Karpas-422 (cell line): ENCODE data around the gene EMILIN1. TPM values are rescaled to one million over a fixed set of nuclear protein-coding genes. Genes with fewer than 3 reads are reported as not detected.

ENCODE experiments used
- DNase-seq: peaks from one replicate; pipeline ENCODE4 v3.0.0-alpha.2; 2015
- H2AFZ ChIP-seq: fragments of 200-600 bp; sonication (generic); 2 replicates; pipeline ENCODE4 v1.6.1; 2014; ENCODE audit warnings: antibody characterized with exemption, low read length, mixed read lengths
- H3K27ac ChIP-seq: fragments of 200-600 bp; sonication (generic); 2 replicates; pipeline ENCODE4 v1.5.1; 2014; ENCODE audit warnings: mild to moderate bottlenecking, low read length, moderate library complexity
- H3K27me3 ChIP-seq: fragments of 200-600 bp; sonication (generic); 2 replicates; pipeline ENCODE4 v1.6.1; 2014; ENCODE audit warnings: low read length, mixed read lengths
- H3K36me3 ChIP-seq: fragments of 200-600 bp; sonication (generic); 2 replicates; pipeline ENCODE4 v1.6.1; 2014; ENCODE audit warnings: low read length, mixed read lengths; ENCODE audit not compliant: insufficient read depth
- H3K4me1 ChIP-seq: fragments of 200-600 bp; sonication (generic); 2 replicates; pipeline ENCODE4 v1.6.1; 2014; ENCODE audit warnings: mild to moderate bottlenecking, low read length, mixed read lengths
- H3K4me2 ChIP-seq: fragments of 200-600 bp; sonication (generic); 2 replicates; pipeline ENCODE4 v1.6.1; 2014; ENCODE audit warnings: low read length, low read depth, mild to moderate bottlenecking; ENCODE audit not compliant: poor library complexity, severe bottlenecking
- H3K4me3 ChIP-seq: fragments of 200-600 bp; sonication (generic); 2 replicates; pipeline ENCODE4 v1.5.1; 2014; ENCODE audit warnings: mild to moderate bottlenecking, antibody characterized with exemption, low read length, mixed read lengths
- H3K79me2 ChIP-seq: fragments of 200-600 bp; sonication (generic); 2 replicates; pipeline ENCODE4 v1.6.1; 2014; ENCODE audit warnings: mild to moderate bottlenecking, low read length, mixed read lengths
- H3K9ac ChIP-seq: fragments of 200-600 bp; sonication (generic); 2 replicates; pipeline ENCODE4 v1.6.0; 2014; ENCODE audit warnings: low read length
- H3K9me2 ChIP-seq: fragments of 200-600 bp; sonication (generic), shearing (Covaris generic); replicated peaks from 2 replicates; pipeline ENCODE4 v1.6.0; 2014; ENCODE audit warnings: mild to moderate bottlenecking, low read length, moderate library complexity; ENCODE audit not compliant: insufficient read depth
- H3K9me3 ChIP-seq: fragments of 300-700, 200-600 bp; sonication (generic); 2 replicates; pipeline ENCODE4 v1.6.1; 2014; ENCODE audit warnings: low read length, mixed read lengths
- H4K20me1 ChIP-seq: fragments of 200-600 bp; sonication (generic); 2 replicates; pipeline ENCODE4 v1.6.1; 2014; ENCODE audit warnings: mild to moderate bottlenecking, antibody characterized with exemption, low read length, low read depth; ENCODE audit not compliant: insufficient read depth
- total RNA-seq: library from RNA; depleted of rRNA; stranded (reverse); fragments of >200 nt; shearing (Covaris generic); gene quantifications from 2 replicates; pipeline ENCODE4 v1.2.3, GENCODE V29; 2014; ENCODE audit warnings: low replicate concordance

Gene EMILIN1
- total RNA-seq, 1 experiment from 2014 or later, result not detected

GRCh38 chr2:27089111-27089954, 10.9 kb downstream of the EMILIN1 start:
- H3K4me3 ChIP-seq, result no peak overlapping the region
- H3K4me1 ChIP-seq, result peaks cover 23% of the 10 kb centered on the region
- H3K27me3 ChIP-seq, result no peaks in the 10 kb centered on the region
- DNase-seq, result no peak
- H2AFZ ChIP-seq, result no peak overlapping the region
- H3K9me2 ChIP-seq, result no peaks in the 10 kb centered on the region
- H3K36me3 ChIP-seq, result no peaks in the 10 kb centered on the region
- no peak overlapping the region for H3K27ac ChIP-seq
- H3K9me3 ChIP-seq, result no peaks in the 10 kb centered on the region
- H4K20me1 ChIP-seq, result no peaks in the 10 kb centered on the region
- no peaks in the 10 kb centered on the region for H3K79me2 ChIP-seq
- no peak overlapping the region for H3K4me2 ChIP-seq
- no peak overlapping the region for H3K9ac ChIP-seq

DNA sequence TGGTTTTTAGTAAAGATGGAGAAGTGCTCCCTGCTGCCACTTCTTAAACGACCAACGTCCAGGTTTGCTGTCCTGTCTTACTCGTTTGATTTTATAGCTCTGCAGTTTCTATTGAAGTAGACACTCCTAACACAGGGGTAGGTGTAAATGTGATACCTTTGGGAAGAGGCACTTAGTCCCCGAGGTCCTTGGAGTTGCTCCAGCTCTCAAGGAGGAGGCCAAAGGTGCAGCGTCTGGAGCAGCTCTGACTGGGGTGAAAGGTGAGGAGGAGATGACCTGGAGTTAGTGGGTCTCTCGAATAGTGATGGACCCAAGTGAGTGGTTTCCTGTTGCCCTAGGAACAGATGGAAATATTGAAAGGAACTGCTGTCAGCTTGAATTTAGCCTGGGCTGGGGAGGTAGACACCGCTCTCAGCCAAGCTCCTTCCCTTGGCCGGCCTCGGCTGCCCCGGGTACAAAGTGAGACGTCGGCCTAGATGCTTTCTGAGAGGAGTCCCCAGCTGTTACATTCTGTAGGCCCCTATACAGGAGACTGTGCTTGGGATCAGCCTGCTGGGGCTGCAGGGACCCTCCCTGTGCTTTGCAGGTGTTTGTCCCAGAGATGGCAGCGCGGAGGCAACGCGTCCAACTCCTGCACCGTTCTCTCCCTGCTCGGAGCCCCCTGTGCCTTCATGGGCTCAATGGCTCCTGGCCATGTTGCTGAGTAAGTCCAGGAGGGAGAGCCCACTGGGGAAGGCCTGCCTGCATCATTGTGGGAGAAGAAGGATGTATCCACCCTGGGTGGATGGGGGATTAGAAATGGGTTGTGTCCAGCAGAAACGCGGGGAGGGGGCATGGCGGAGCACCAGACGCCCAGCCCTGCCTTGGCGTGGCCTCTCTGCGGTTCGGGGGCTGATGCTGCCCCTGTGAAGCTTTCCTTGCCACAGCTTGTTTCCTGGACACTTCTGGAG, 13.6 kb downstream of the EMILIN1 start:
- Histone ChIP-seq H3K9me3 (no peaks in the 10 kb centered on the region), H3K27me3 (no peaks in the 10 kb centered on the region), H3K9me2 (no peaks in the 10 kb centered on the region), H3K79me2 (no peaks in the 10 kb centered on the region), H3K4me1 (peaks cover 15% of the 10 kb centered on the region), H3K4me2 (no peak overlapping the region), H3K36me3 (no peaks in the 10 kb centered on the region), H4K20me1 (no peaks in the 10 kb centered on the region), H3K9ac (no peak overlapping the region), H3K27ac (no peak overlapping the region), H2AFZ (no peak overlapping the region), H3K4me3 (no peak overlapping the region)
- DNase-seq, result no peak

DNA sequence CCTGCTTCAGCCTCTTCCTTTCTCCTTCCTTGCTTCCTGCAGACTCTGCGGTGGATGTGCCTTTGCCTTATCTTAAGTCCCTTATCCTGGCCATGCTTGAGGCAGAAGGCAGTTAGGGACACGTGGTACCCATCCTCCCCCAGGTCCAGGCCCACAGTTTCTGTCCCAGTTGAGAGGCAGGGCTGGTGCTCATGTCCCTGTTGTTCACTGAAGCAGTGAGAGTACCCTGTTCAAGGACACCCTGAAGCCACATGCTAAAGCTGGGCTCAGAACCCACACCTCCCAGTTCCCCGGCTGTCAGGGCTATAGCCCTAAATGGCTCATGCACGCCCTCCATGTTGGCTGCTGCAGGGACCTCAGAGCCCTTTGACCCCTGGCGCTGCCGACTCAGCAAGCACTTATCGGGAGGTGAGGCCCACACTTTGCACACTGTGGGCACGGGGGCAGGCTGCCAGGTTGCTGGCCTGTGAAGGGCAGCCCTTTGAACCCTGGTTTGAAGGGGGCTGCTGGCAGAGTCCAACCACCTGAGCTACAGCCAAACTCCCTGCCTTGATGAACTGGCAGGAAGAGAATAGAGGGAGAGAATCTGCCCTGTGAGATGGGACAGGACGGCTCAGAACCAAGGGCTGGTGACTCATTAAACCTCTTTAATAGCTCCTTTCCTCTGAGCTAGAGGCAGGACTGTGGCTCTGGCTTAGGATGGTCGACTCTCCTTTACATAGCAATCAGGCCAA, 14.4 kb downstream of the EMILIN1 start:
- H3K4me3 ChIP-seq, result no peak overlapping the region
- H3K36me3 ChIP-seq, result no peaks in the 10 kb centered on the region
- no peak overlapping the region for H3K27ac ChIP-seq
- H3K79me2 ChIP-seq, result no peaks in the 10 kb centered on the region
- no peak overlapping the region for H2AFZ ChIP-seq
- H3K9me3 ChIP-seq, result no peaks in the 10 kb centered on the region
- H4K20me1 ChIP-seq, result no peaks in the 10 kb centered on the region
- H3K4me2 ChIP-seq, result no peak overlapping the region
- peaks cover 8% of the 10 kb centered on the region for H3K4me1 ChIP-seq
- H3K27me3 ChIP-seq, result no peaks in the 10 kb centered on the region
- DNase-seq, result no peak
- H3K9me2 ChIP-seq, result no peaks in the 10 kb centered on the region
- no peak overlapping the region for H3K9ac ChIP-seq

GRCh38 chr2:27093430-27094352, 15.3 kb downstream of the EMILIN1 start:
- DNase-seq, result no peak
- no peak overlapping the region for H2AFZ ChIP-seq
- no peaks in the 10 kb centered on the region for H3K9me3 ChIP-seq
- no peak overlapping the region for H3K4me3 ChIP-seq
- no peaks in the 10 kb centered on the region for H4K20me1 ChIP-seq
- no peaks in the 10 kb centered on the region for H3K79me2 ChIP-seq
- H3K4me1 ChIP-seq, result peaks cover 8% of the 10 kb centered on the region
- H3K27me3 ChIP-seq, result no peaks in the 10 kb centered on the region
- no peaks in the 10 kb centered on the region for H3K9me2 ChIP-seq
- H3K4me2 ChIP-seq, result no peak overlapping the region
- H3K9ac ChIP-seq, result no peak overlapping the region
- no peaks in the 10 kb centered on the region for H3K36me3 ChIP-seq
- H3K27ac ChIP-seq, result no peak overlapping the region

- H3K79me2 ChIP-seq, result no peaks in the 10 kb centered on the region
Observed at GRCh38 chr2:27094353-27094984, 16.1 kb downstream of the EMILIN1 start.

DNA sequence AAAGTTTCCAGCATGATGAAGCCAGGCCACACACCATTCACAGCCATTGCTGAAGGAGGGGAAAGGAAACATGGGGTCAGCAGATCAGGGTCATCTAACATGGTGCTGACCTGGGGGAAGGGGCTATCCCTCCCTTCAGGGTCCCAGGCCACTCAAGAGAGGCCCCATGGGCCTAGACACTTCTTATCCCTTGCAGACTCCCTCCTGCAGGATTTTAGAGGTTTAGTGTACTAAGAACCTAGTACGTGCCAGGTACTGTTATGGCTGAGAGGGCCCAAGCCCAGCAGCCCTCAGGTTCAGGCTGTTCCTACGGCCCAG, 17.0 kb downstream of the EMILIN1 start:
- Histone ChIP-seq H3K4me2 (no peak overlapping the region), H3K9me2 (no peaks in the 10 kb centered on the region), H3K9ac (no peak overlapping the region), H4K20me1 (no peaks in the 10 kb centered on the region), H3K27me3 (no peaks in the 10 kb centered on the region), H3K79me2 (no peaks in the 10 kb centered on the region), H3K9me3 (no peaks in the 10 kb centered on the region), H3K4me3 (no peak overlapping the region), H3K27ac (no peak overlapping the region), H3K4me1 (peaks cover 8% of the 10 kb centered on the region), H2AFZ (no peak overlapping the region), H3K36me3 (no peaks in the 10 kb centered on the region)
- DNase-seq, result no peak

More at GRCh38 chr2:27094353-27094984, 16.1 kb downstream of the EMILIN1 start:
- Histone ChIP-seq H3K4me2 (no peak overlapping the region), H3K9me3 (no peaks in the 10 kb centered on the region), H2AFZ (no peak overlapping the region), H4K20me1 (no peaks in the 10 kb centered on the region), H3K4me1 (peaks cover 8% of the 10 kb centered on the region), H3K9ac (no peak overlapping the region), H3K27ac (no peak overlapping the region), H3K27me3 (no peaks in the 10 kb centered on the region), H3K9me2 (no peaks in the 10 kb centered on the region), H3K36me3 (no peaks in the 10 kb centered on the region), H3K4me3 (no peak overlapping the region)
- no peak for DNase-seq
